Astrocyte (in vitro differentiated cells and primary cell): ENCODE results near the gene SPAG6. TPM values are rescaled to one million over a fixed set of nuclear protein-coding genes. Genes with fewer than 3 reads are reported as not detected.
A peak's percentile ranks its signal among the peaks of the same experiment; 100 is the strongest.
"Not testable (repeated sequence)": the region's sequence is repeated elsewhere in the genome, so short reads cannot be mapped to it uniquely, and the experiment has no call there.

Experiments
- DNase-seq: peaks from one replicate; pipeline ENCODE4 v3.0.0-alpha.2; 2010; ENCODE audit warnings: low read depth
- FAIRE-seq: peaks from 2 replicates; lab custom pipeline; 2011; peaks lifted over from hg19 to GRCh38; lab: Jason Lieb, UNC
- H2AFZ ChIP-seq: 2 replicates; pipeline ENCODE4 v1.6.0; 2012; ENCODE audit warnings: low read depth, low read length, inconsistent platforms
- H3K27ac ChIP-seq: 2 replicates; pipeline ENCODE4 v1.5.1; 2011; ENCODE audit warnings: low read depth, low read length, inconsistent platforms
- H3K27me3 ChIP-seq: 2 replicates; pipeline ENCODE4 v1.6.0; 2011; ENCODE audit warnings: low read length, inconsistent platforms; ENCODE audit not compliant: insufficient read depth
- H3K36me3 ChIP-seq: 2 replicates; pipeline ENCODE4 v1.5.1; 2011; ENCODE audit warnings: low read length, inconsistent platforms; ENCODE audit not compliant: insufficient read depth
- H3K4me1 ChIP-seq: 2 replicates; pipeline ENCODE4 v1.5.1; 2011; ENCODE audit warnings: low read length, inconsistent platforms; ENCODE audit not compliant: insufficient read depth
- H3K4me2 ChIP-seq: 2 replicates; pipeline ENCODE4 v1.6.0; 2012; ENCODE audit warnings: low read length, inconsistent platforms
- H3K4me3 ChIP-seq: 2 replicates; pipeline ENCODE4 v1.5.1; 2011; ENCODE audit warnings: low read depth, mild to moderate bottlenecking, low read length, inconsistent platforms; ENCODE audit not compliant: insufficient read depth
- H3K79me2 ChIP-seq: 2 replicates; pipeline ENCODE4 v1.6.0; 2012; ENCODE audit warnings: mild to moderate bottlenecking, low read length, inconsistent platforms; ENCODE audit not compliant: insufficient read depth
- H3K9ac ChIP-seq: 2 replicates; pipeline ENCODE4 v1.6.0; 2012; ENCODE audit warnings: mild to moderate bottlenecking, low read length, inconsistent platforms
- H3K9me3 ChIP-seq: 2 replicates; pipeline ENCODE4 v1.5.1; 2012; ENCODE audit warnings: low read depth, mild to moderate bottlenecking, low read length, inconsistent platforms; ENCODE audit not compliant: insufficient read depth
- H4K20me1 ChIP-seq: 2 replicates; pipeline ENCODE4 v1.6.0; 2012; ENCODE audit warnings: low read length, inconsistent platforms; ENCODE audit not compliant: insufficient read depth
- H3K27ac Mint-ChIP-seq: one replicate; pipeline ENCODE4 v1.8.0; 2021; ENCODE audit warnings: mild to moderate bottlenecking, mixed read lengths; ENCODE audit not compliant: unreplicated experiment
- H3K27me3 Mint-ChIP-seq: one replicate; pipeline ENCODE4 v1.8.0; 2021; ENCODE audit warnings: low read depth, mixed read lengths; ENCODE audit not compliant: unreplicated experiment
- H3K36me3 Mint-ChIP-seq: one replicate; pipeline ENCODE4 v1.8.0; 2021; ENCODE audit warnings: low read depth, mixed read lengths; ENCODE audit not compliant: unreplicated experiment
- H3K4me1 Mint-ChIP-seq: one replicate; pipeline ENCODE4 v1.8.0; 2021; ENCODE audit warnings: low read depth, mixed read lengths; ENCODE audit not compliant: unreplicated experiment
- H3K4me3 Mint-ChIP-seq: one replicate; pipeline ENCODE4 v1.8.0; 2021; ENCODE audit warnings: mild to moderate bottlenecking, moderate library complexity, mixed read lengths; ENCODE audit not compliant: unreplicated experiment
- H3K9me3 Mint-ChIP-seq: one replicate; pipeline ENCODE4 v1.8.0; 2021; ENCODE audit warnings: mild to moderate bottlenecking, mixed read lengths; ENCODE audit not compliant: unreplicated experiment
- EZH2 ChIP-seq: IDR thresholded peaks from 2 replicates; pipeline ENCODE4 v1.6.1; 2012; ENCODE audit warnings: mild to moderate bottlenecking, low read length, inconsistent platforms; ENCODE audit not compliant: insufficient read depth
- total RNA-seq: library from RNA; stranded (reverse); gene quantifications from 2 replicates; pipeline ENCODE4 v1.2.1, GENCODE V29; 2021
- TF ChIP-seq, protein P1 (sequence below): IDR thresholded peaks from 2 replicates; pipeline ENCODE4 v1.5.1; 2011; ENCODE audit warnings: low read depth, mild to moderate bottlenecking, inconsistent platforms, low read length, moderate library complexity; ENCODE audit not compliant: insufficient read depth

SPAG6 gene
- total RNA-seq, 1 donor from 2014 or later, result not detected

DNA sequence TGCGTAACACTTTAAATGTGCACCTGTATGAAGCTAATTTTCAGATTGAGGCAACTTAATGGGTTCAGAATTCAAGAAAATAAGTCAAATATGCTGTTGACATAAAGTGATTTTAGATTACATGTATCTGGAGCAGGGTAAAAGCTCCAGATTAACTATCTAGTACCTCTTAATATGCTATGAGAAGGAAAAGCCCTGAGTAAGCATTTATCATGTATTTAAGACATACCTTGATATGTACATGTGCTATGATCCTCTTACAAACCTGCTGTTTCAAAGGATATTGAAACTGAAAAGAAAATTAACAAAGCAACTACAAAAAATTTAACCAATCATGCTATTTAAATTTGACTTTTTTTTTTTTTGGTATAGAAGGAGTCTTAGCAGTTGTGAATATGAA, 4.5 kb downstream of the SPAG6 start:
- peaks cover 10% of the 10 kb centered on the region for H3K9me3 Mint-ChIP-seq
- TF ChIP-seq, protein P1, sequence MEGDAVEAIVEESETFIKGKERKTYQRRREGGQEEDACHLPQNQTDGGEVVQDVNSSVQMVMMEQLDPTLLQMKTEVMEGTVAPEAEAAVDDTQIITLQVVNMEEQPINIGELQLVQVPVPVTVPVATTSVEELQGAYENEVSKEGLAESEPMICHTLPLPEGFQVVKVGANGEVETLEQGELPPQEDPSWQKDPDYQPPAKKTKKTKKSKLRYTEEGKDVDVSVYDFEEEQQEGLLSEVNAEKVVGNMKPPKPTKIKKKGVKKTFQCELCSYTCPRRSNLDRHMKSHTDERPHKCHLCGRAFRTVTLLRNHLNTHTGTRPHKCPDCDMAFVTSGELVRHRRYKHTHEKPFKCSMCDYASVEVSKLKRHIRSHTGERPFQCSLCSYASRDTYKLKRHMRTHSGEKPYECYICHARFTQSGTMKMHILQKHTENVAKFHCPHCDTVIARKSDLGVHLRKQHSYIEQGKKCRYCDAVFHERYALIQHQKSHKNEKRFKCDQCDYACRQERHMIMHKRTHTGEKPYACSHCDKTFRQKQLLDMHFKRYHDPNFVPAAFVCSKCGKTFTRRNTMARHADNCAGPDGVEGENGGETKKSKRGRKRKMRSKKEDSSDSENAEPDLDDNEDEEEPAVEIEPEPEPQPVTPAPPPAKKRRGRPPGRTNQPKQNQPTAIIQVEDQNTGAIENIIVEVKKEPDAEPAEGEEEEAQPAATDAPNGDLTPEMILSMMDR, result no peak
- TF ChIP-seq EZH2, result no peak
- Histone ChIP-seq H3K36me3 (no peaks in the 10 kb centered on the region), H3K4me3 (no peak overlapping the region), H3K79me2 (no peaks in the 10 kb centered on the region), H3K4me1 (no peaks in the 10 kb centered on the region), H4K20me1 (no peaks in the 10 kb centered on the region), H3K9ac (no peak overlapping the region), H3K4me2 (no peak overlapping the region), H3K27ac (no peak overlapping the region), H3K9me3 (peaks cover 3% of the 10 kb centered on the region), H2AFZ (no peak overlapping the region), H3K27me3 (peaks cover 32% of the 10 kb centered on the region)
- H3K27ac Mint-ChIP-seq, result no peak overlapping the region
- no peaks in the 10 kb centered on the region for H3K4me1 Mint-ChIP-seq
- peaks cover 40% of the 10 kb centered on the region for H3K27me3 Mint-ChIP-seq
- H3K4me3 Mint-ChIP-seq, result no peak overlapping the region
- FAIRE-seq (peak; percentile 56), DNase-seq (no peak)
- peaks cover 4% of the 10 kb centered on the region for H3K36me3 Mint-ChIP-seq

DNA sequence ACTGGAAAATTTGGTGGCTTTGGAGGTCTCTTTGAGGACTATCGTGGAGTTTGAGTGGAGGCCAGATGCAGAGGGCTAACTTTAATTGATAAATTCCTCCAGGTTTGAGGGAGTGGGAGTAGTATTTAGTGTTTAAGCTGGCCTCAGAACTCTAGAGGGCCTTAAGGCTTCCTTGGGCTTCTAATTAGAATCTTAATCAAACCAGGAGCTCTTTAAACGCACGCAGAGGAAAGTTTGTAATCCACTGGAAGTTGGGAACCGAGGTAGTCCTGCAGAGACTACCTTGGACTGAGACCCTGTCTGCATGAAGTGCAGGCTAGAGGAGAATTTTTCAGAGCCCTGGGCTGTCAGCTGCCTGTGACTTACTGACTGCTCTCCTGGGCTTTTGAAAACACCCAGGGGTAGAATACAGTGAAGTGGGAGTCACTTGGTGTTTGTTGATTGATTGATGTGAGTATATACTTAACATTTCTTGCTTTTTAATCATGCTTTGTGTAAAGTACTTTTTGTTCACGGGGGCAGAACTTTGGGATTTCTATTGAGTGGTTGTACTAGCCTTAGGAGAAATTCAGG, 5.9 kb downstream of the SPAG6 start:
- H3K4me2 ChIP-seq, result no peak overlapping the region
- H3K27me3 ChIP-seq, result peaks cover 17% of the 10 kb centered on the region
- no peak overlapping the region for H2AFZ ChIP-seq
- H3K27ac ChIP-seq, result no peak overlapping the region
- Mint-ChIP-seq H3K27me3 (peaks cover 32% of the 10 kb centered on the region), H3K4me1 (no peaks in the 10 kb centered on the region), H3K27ac (no peak overlapping the region), H3K4me3 (no peak overlapping the region), H3K9me3 (peaks cover 3% of the 10 kb centered on the region), H3K36me3 (peaks cover 2% of the 10 kb centered on the region)
- no peaks in the 10 kb centered on the region for H3K4me1 ChIP-seq
- no peaks in the 10 kb centered on the region for H3K9me3 ChIP-seq
- TF ChIP-seq, protein P1, result no peak
- TF ChIP-seq EZH2, result no peak
- no peaks in the 10 kb centered on the region for H4K20me1 ChIP-seq
- H3K9ac ChIP-seq, result no peak overlapping the region
- no peaks in the 10 kb centered on the region for H3K36me3 ChIP-seq
- FAIRE-seq, result no peak
- no peaks in the 10 kb centered on the region for H3K79me2 ChIP-seq
- no peak overlapping the region for H3K4me3 ChIP-seq
- no peak for DNase-seq

DNA sequence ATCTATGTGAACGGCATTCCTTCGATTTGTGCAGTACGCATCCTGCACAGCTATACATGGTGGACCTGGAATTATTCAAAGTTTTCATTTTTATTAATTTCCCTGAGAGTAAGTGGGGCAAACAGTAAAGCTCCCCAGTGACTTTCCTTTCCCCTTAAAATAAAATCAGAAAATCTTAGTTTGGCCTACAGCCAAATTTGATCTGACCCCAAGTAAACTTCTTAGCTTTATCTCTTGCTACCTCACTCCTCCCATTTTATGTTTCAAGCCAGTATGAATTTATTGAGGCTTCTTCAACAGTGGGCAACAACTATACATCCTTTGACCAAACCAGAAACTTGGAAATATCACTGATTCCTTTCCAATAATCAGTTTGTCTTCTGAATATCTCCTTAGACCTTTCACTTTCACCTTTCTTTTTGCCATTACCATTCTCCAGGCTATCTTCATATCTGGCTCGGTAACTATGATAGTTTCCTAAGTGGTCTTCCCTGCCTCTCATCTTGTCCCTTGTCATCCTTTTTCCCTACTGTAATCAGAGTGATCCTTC, 11.1 kb downstream of the SPAG6 start:
- Histone ChIP-seq H3K27ac (no peak overlapping the region), H3K4me1 (no peaks in the 10 kb centered on the region), H2AFZ (no peak overlapping the region), H3K4me3 (no peak overlapping the region), H3K4me2 (no peak overlapping the region), H3K9ac (no peak overlapping the region), H3K36me3 (no peaks in the 10 kb centered on the region), H3K27me3 (no peaks in the 10 kb centered on the region), H3K79me2 (no peaks in the 10 kb centered on the region), H3K9me3 (no peaks in the 10 kb centered on the region), H4K20me1 (no peaks in the 10 kb centered on the region)
- Mint-ChIP-seq H3K9me3 (no peaks in the 10 kb centered on the region), H3K4me1 (no peaks in the 10 kb centered on the region), H3K4me3 (no peak overlapping the region), H3K36me3 (no peaks in the 10 kb centered on the region), H3K27ac (no peak overlapping the region), H3K27me3 (peaks cover 13% of the 10 kb centered on the region)
- DNase-seq, result no peak
- FAIRE-seq, result no peak
- TF ChIP-seq, protein P1, result no peak
- TF ChIP-seq EZH2, result no peak

DNA sequence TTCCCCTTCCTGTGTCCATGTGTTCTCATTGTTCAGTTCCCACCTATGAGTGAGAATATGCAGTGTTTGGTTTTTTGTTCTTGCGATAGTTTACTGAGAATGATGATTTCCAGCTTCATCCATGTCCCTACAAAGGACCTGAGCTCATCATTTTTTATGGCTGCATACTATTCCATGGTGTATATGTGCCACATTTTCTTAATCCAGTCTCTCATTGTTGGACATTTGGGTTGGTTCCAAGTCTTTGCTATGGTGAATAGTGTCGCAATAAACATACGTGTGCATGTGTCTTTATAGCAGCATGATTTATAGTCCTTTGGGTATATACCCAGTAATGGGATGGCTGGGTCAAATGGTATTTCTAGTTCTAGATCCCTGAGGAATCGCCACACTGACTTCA, 12.5 kb downstream of the SPAG6 start:
- not testable (repeated sequence) for H3K27me3 ChIP-seq, H3K36me3 ChIP-seq, H3K9me3 ChIP-seq, H3K27ac Mint-ChIP-seq, DNase-seq, H3K79me2 ChIP-seq, H3K4me1 ChIP-seq, H3K4me2 ChIP-seq, H4K20me1 ChIP-seq, H3K4me3 Mint-ChIP-seq, H3K9me3 Mint-ChIP-seq, H2AFZ ChIP-seq, H3K9ac ChIP-seq, FAIRE-seq, H3K27ac ChIP-seq, H3K4me1 Mint-ChIP-seq, H3K36me3 Mint-ChIP-seq, H3K4me3 ChIP-seq
- peaks cover 13% of the 10 kb centered on the region for H3K27me3 Mint-ChIP-seq
